ENCODE data around the gene SLC39A2. TPM values are rescaled to one million over a fixed set of nuclear protein-coding genes. Genes with fewer than 3 reads are reported as not detected.

SLC39A2 gene
- total and polyA plus RNA-seq, 9 of the 15 experiments (the other 6 are each of a cell fraction or from before 2014, with no cell fraction given) = 0.06 to 0.09 TPM; not detected in 7

GRCh38 chr14:20969336-20969735, 29.8 kb upstream of the SLC39A2 start:
- TF ChIP-seq NONO (IDR thresholded peaks at IDR 0.05; ENCODE audit: low read depth in 2 of 2, low read length in 1 of 2) (no peak), COPS2 (conservative IDR thresholded peaks at IDR 0.05) (no peak), MXI1 (IDR thresholded peaks at IDR 0.05; ENCODE audit: low read depth, low read length) (no peak), CC2D1A (IDR thresholded peaks at IDR 0.05) (no peak), ZMIZ1 (IDR thresholded peaks at IDR 0.05; ENCODE audit: low read depth in 2 of 2, low read length in 2 of 2) (no peak), XRCC5 (IDR thresholded peaks at IDR 0.05; ENCODE audit: low read depth, low read length) (no peak), PCBP1 (IDR thresholded peaks at IDR 0.05; ENCODE audit: low read depth, low read length, poor library complexity, severe bottlenecking) (no peak), PYGO2 (tag; IDR thresholded peaks at IDR 0.05) (no peak)
- intact Hi-C loops (cut with micrococcal nuclease) = no loop called here
- no peaks in the 10 kb centered on the region for H3K9me1 ChIP-seq (ENCODE audit: control insufficient read depth, insufficient read depth, low read length)
- H3K27ac ChIP-seq (ENCODE audit: extremely low read depth, low read depth, low read length) = no peak overlapping the region
- DNase-seq (ENCODE audit: extremely low read depth in 1 of 4, low spot score in 3 of 4) = no peak
- in situ Hi-C loops (cut with MboI) = loop anchor here (25.0 kb wide), 1 partner anchor 257 kb away; no protein-coding TSS in a partner anchor
- H3K4me3 ChIP-seq = no peak overlapping the region
- ChIA-PET CTCF (ENCODE audit: low intra/inter-chr PET ratio) (no interaction called here), POLR2A (interaction anchor here (0.5 kb wide), 1 partner anchor 92 kb away, joined by 3 read pairs; no protein-coding TSS in a partner anchor)
- no peak overlapping the region for H3K9ac ChIP-seq (ENCODE audit: insufficient read depth in 1 of 2, low read depth in 2 of 2, low read length in 2 of 2)
- no peak overlapping the region for H3K4me2 ChIP-seq (ENCODE audit: insufficient read depth, low read length)
- H3K27me3 ChIP-seq (ENCODE audit: control insufficient read depth in 2 of 2, insufficient read depth in 2 of 2, low read length in 2 of 2) = no peaks in the 10 kb centered on the region; a peak in 2 of 5 replicates
- no peaks in the 10 kb centered on the region for H3K79me2 ChIP-seq (ENCODE audit: control insufficient read depth, insufficient read depth, low read length)
- H2AFZ ChIP-seq (ENCODE audit: low read depth, low read length) = no peak overlapping the region
- no peak for ATAC-seq
- 65% methylated on average over 3 of the region's 3 CpGs for WGBS (ENCODE audit: insufficient coverage, low coverage, missing lambda C conversion rate)
- BruUV-seq (replicated peaks) = no TSS peak
- H3K36me3 ChIP-seq (ENCODE audit: control insufficient read depth, insufficient read depth, low read length) = no peaks in the 10 kb centered on the region
- H3K9me3 ChIP-seq (replicated peaks; ENCODE audit: control insufficient read depth, insufficient read depth, low read depth, low read length) = no peaks in the 10 kb centered on the region
- no peaks in the 10 kb centered on the region for H4K20me1 ChIP-seq (replicated peaks; ENCODE audit: control insufficient read depth, insufficient read depth, low read length)
- FAIRE-seq = no peak
- H3K4me1 ChIP-seq (replicated peaks in 1 of 2; ENCODE audit: control insufficient read depth in 2 of 2, insufficient read depth in 2 of 2, low read length in 2 of 2) = peaks cover 0 to 10% of the 10 kb centered on the region in 2 experiments; a peak in 3 of 5 replicates

All from K562 (cell line).